A673 (cell line): ENCODE measurements around the gene ERFL.

ENCODE experiments used
- EZH2 ChIP-seq: fragments of 200-600 bp; sonication (generic); IDR thresholded peaks from 2 replicates; pipeline ENCODE4 v1.6.1; 2017; ENCODE audit warnings: borderline replicate concordance, low read depth, mild to moderate bottlenecking, mixed read lengths, antibody characterized with exemption, low read length; ENCODE audit not compliant: poor library complexity, severe bottlenecking
- TF ChIP-seq, protein P1 (sequence below): fragments of 300-800, 200-600 bp; sonication (generic); conservative IDR thresholded peaks from 2 replicates; pipeline ENCODE4 v1.5.1; 2017; ENCODE audit warnings: low read depth, mild to moderate bottlenecking, antibody characterized with exemption, low read length, moderate library complexity, mixed read lengths

GRCh38 chr19:41937525-41938468, 9.5 kb upstream of the ERFL start:
- TF ChIP-seq, protein P1, sequence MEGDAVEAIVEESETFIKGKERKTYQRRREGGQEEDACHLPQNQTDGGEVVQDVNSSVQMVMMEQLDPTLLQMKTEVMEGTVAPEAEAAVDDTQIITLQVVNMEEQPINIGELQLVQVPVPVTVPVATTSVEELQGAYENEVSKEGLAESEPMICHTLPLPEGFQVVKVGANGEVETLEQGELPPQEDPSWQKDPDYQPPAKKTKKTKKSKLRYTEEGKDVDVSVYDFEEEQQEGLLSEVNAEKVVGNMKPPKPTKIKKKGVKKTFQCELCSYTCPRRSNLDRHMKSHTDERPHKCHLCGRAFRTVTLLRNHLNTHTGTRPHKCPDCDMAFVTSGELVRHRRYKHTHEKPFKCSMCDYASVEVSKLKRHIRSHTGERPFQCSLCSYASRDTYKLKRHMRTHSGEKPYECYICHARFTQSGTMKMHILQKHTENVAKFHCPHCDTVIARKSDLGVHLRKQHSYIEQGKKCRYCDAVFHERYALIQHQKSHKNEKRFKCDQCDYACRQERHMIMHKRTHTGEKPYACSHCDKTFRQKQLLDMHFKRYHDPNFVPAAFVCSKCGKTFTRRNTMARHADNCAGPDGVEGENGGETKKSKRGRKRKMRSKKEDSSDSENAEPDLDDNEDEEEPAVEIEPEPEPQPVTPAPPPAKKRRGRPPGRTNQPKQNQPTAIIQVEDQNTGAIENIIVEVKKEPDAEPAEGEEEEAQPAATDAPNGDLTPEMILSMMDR = no peak; the same call in 1 of the 2 replicates
- no peak for TF ChIP-seq EZH2
